ENCODE measurements around the gene TNFAIP6. TPM values are rescaled to one million over a fixed set of nuclear protein-coding genes. Genes with fewer than 3 reads are reported as not detected.
A peak's percentile ranks its signal among the peaks of the same experiment; 100 is the strongest.
"Not testable (repeated sequence)": the region's sequence is repeated elsewhere in the genome, so short reads cannot be mapped to it uniquely, and the experiment has no call there.

The TNFAIP6 gene
- polyA plus RNA-seq, 12 donors: 8.9 to 32.4 (median 16.1) TPM; not detected in 1

GRCh38 chr2:151409601-151410484 is 52.5 kb downstream of the TNFAIP6 start, which contains the start of gene RIF1:
TSS of gene RIF1 (plus strand) at chr2:151409902. CDS start at chr2:151410424, 522 bp downstream.
- peak; percentile 90 for DNase-seq

- DNase-seq: no peak
These were observed 53.1 kb downstream of the TNFAIP6 start for GRCh38 chr2:151410485-151410834.

GRCh38 chr2:151417650-151418049 is 60.3 kb downstream of the TNFAIP6 start:
- DNase-seq: no peak

- DNase-seq: not testable (repeated sequence)
These were observed 64.3 kb downstream of the TNFAIP6 start for GRCh38 chr2:151421681-151422080.

- no peak for DNase-seq
These were observed 65.6 kb downstream of the TNFAIP6 start for GRCh38 chr2:151422917-151423439.

- no peak for DNase-seq
These were observed 66.4 kb downstream of the TNFAIP6 start for GRCh38 chr2:151423760-151424159.

Other genes with a start within 250 kb of the TNFAIP6 start
- gene RBM43, start 95.7 kb upstream of the TNFAIP6 start, polyA plus RNA-seq (ENCODE audit: insufficient read length in 12 of 12): 100 to 1,000 TPM in 1 of 12 donors, 10 to 100 TPM in 9, 1 to 10 TPM in 2; 8.6 to 101 (median 11.8) TPM
- gene NMI, start 67.9 kb upstream of the TNFAIP6 start, polyA plus RNA-seq (ENCODE audit: insufficient read length in 12 of 12): 10 to 100 TPM in 3 of 12 donors, 1 to 10 TPM in 8, not detected in 1; 4.9 to 12.9 (median 8.0) TPM
- gene RIF1, start 52.3 kb downstream of the TNFAIP6 start, polyA plus RNA-seq (ENCODE audit: insufficient read length in 12 of 12): 100 to 1,000 TPM in 5 of 12 donors, 10 to 100 TPM in 6, not detected in 1; 41.6 to 169 (median 65.5) TPM